Inferior parietal cortex (tissue), 1 donor: ENCODE results near the gene WDFY1.

Experiments
- DNase-seq: peaks from one replicate; pipeline ENCODE4 v3.0.0-alpha.2; 2016; ENCODE audit errors: extremely low spot score

Gene WDFY1

GRCh38 chr2:223944703-223945531 lies at the start of gene WDFY1:
TSS of gene WDFY1 (minus strand) at chr2:223945335. CDS start at chr2:223945284, 51 bp downstream.
- peak; percentile 85 for DNase-seq

GRCh38 chr2:223994562-223995162 lies 49.5 kb upstream of the WDFY1 start:
- no peak for DNase-seq

- DNase-seq, result peak; percentile 87
These were observed 48.6 kb upstream of the WDFY1 start for GRCh38 chr2:223993634-223994232.

GRCh38 chr2:223991611-223992010 lies 46.5 kb upstream of the WDFY1 start:
- no peak for DNase-seq

- DNase-seq, result no peak
These were observed 44.7 kb upstream of the WDFY1 start for GRCh38 chr2:223989856-223990232.

GRCh38 chr2:223989206-223989855 lies 44.2 kb upstream of the WDFY1 start:
- no peak for DNase-seq

GRCh38 chr2:223981241-223981640 lies 36.1 kb upstream of the WDFY1 start:
- DNase-seq, result no peak

GRCh38 chr2:223980803-223981202 lies 35.7 kb upstream of the WDFY1 start:
- DNase-seq, result no peak

GRCh38 chr2:223980397-223980735 lies 35.2 kb upstream of the WDFY1 start:
- DNase-seq, result no peak

GRCh38 chr2:223979730-223980396 lies 34.7 kb upstream of the WDFY1 start:
- DNase-seq, result no peak

- DNase-seq, result no peak
These were observed 33.3 kb upstream of the WDFY1 start for GRCh38 chr2:223978451-223978850.

GRCh38 chr2:223976635-223977226 lies 31.6 kb upstream of the WDFY1 start:
- DNase-seq, result no peak

GRCh38 chr2:223973606-223974005 lies 28.5 kb upstream of the WDFY1 start:
- DNase-seq, result no peak

- no peak for DNase-seq
These were observed 27.5 kb upstream of the WDFY1 start for GRCh38 chr2:223972656-223973102.

GRCh38 chr2:223971731-223972130 lies 26.6 kb upstream of the WDFY1 start:
- DNase-seq, result no peak

GRCh38 chr2:223970343-223971128 lies 25.4 kb upstream of the WDFY1 start:
- peak; percentile 94 for DNase-seq

- no peak for DNase-seq
These were observed 24.7 kb upstream of the WDFY1 start for GRCh38 chr2:223969856-223970255.

- no peak for DNase-seq
These were observed 24.2 kb upstream of the WDFY1 start for GRCh38 chr2:223969315-223969714.

- no peak for DNase-seq
These were observed 22.8 kb upstream of the WDFY1 start for GRCh38 chr2:223967981-223968380.

GRCh38 chr2:223959688-223960087 lies 14.6 kb upstream of the WDFY1 start:
- DNase-seq, result no peak
